CD14-positive monocyte (primary cell): ENCODE data around the gene KLHL40. TPM values are rescaled to one million over a fixed set of nuclear protein-coding genes. Genes with fewer than 3 reads are reported as not detected.

Experiments
- DNase-seq, 3 donors: peaks; one replicate each; pipeline ENCODE4 v3.0.0-alpha.2; 2011 to 2022
- H2AFZ ChIP-seq: 2 replicates; pipeline ENCODE4 v1.6.0; 2012; ENCODE audit warnings: mild to moderate bottlenecking, low read depth, low read length, inconsistent platforms; ENCODE audit not compliant: insufficient read depth, poor library complexity, severe bottlenecking
- H3K27ac ChIP-seq, 2 donors: 1 replicate in 1 of 2; 2 replicates in 1 of 2; pipeline ENCODE4 v1.5.1; 2012 to 2013; ENCODE audit warnings: low read length in 2 of 2, control low read depth in 1 of 2, inconsistent platforms in 1 of 2, low read depth in 1 of 2, mild to moderate bottlenecking in 1 of 2
- H3K27me3 ChIP-seq, 2 donors: one replicate each; pipeline versions ENCODE4 v1.6.0 to v1.6.1; 2011 to 2013; ENCODE audit warnings: low read length in 2 of 2; ENCODE audit not compliant: control insufficient read depth in 2 of 2, insufficient read depth in 2 of 2
- H3K36me3 ChIP-seq, 2 donors: replicated peaks in 1 of 2; 1 replicate in 1 of 2; 2 replicates in 1 of 2; pipeline versions ENCODE4 v1.5.1 to v1.6.1; 2012 to 2013; ENCODE audit warnings: low read length in 2 of 2, control low read depth in 1 of 2, inconsistent platforms in 1 of 2, mild to moderate bottlenecking in 1 of 2; ENCODE audit not compliant: insufficient read depth in 2 of 2, control insufficient read depth in 1 of 2
- H3K4me1 ChIP-seq, 2 donors: 1 replicate in 1 of 2; 2 replicates in 1 of 2; pipeline versions ENCODE4 v1.5.1 to v1.6.1; 2012 to 2013; ENCODE audit warnings: low read length in 2 of 2, control low read depth in 1 of 2, inconsistent platforms in 1 of 2, mild to moderate bottlenecking in 1 of 2, moderate library complexity in 1 of 2; ENCODE audit not compliant: insufficient read depth in 2 of 2, control insufficient read depth in 1 of 2
- H3K4me2 ChIP-seq: replicated peaks from 2 replicates; pipeline ENCODE3; 2012; ENCODE audit warnings: low read length, moderate library complexity, mild to moderate bottlenecking; ENCODE audit not compliant: poor library complexity, severe bottlenecking; ENCODE audit errors: extremely low read depth
- H3K4me3 ChIP-seq, 3 experiments: fragments of 200-600 bp in 1 of 3; sonication (generic) in 1 of 3; replicated peaks in 1 of 3; 1 replicate in 2 of 3; 2 replicates in 1 of 3; pipeline ENCODE4 v1.5.1; 2011 to 2013; ENCODE audit warnings: low read length in 3 of 3, mild to moderate bottlenecking in 3 of 3, control low read depth in 2 of 3, low read depth in 2 of 3, inconsistent platforms in 1 of 3, moderate library complexity in 1 of 3
- H3K79me2 ChIP-seq: 2 replicates; pipeline ENCODE4 v1.6.0; 2012; ENCODE audit warnings: mild to moderate bottlenecking, control low read depth, inconsistent platforms, low read length, moderate library complexity; ENCODE audit not compliant: insufficient read depth
- H3K9ac ChIP-seq: 2 replicates; pipeline ENCODE4 v1.6.0; 2017; ENCODE audit warnings: low read length, mild to moderate bottlenecking; ENCODE audit not compliant: insufficient read depth, poor library complexity, severe bottlenecking
- H3K9me3 ChIP-seq, 2 donors: replicated peaks in 1 of 2; 1 replicate in 1 of 2; 2 replicates in 1 of 2; pipeline versions ENCODE4 v1.5.1 to v1.6.1; 2012 to 2013; ENCODE audit warnings: low read length in 2 of 2, control low read depth in 1 of 2; ENCODE audit not compliant: control insufficient read depth in 1 of 2, insufficient read depth in 1 of 2
- H4K20me1 ChIP-seq: 2 replicates; pipeline ENCODE4 v1.6.0; 2012; ENCODE audit warnings: mild to moderate bottlenecking, low read length, control low read depth, moderate library complexity; ENCODE audit not compliant: insufficient read depth
- H3K27ac Mint-ChIP-seq, 7 donors: one replicate each; pipeline ENCODE4 v1.8.0; 2020; ENCODE audit warnings: mild to moderate bottlenecking in 7 of 7, mixed read lengths in 7 of 7, moderate library complexity in 6 of 7, inconsistent platforms in 2 of 7
- H3K27me3 Mint-ChIP-seq, 3 donors: one replicate each; pipeline ENCODE4 v1.8.0; 2021 to 2022; ENCODE audit warnings: low read depth in 3 of 3, mild to moderate bottlenecking in 3 of 3, mixed read lengths in 3 of 3, moderate library complexity in 3 of 3, inconsistent platforms in 1 of 3
- H3K36me3 Mint-ChIP-seq, 2 donors: one replicate each; pipeline ENCODE4 v1.8.0; 2020; ENCODE audit warnings: mixed read lengths in 2 of 2, inconsistent platforms in 1 of 2, mild to moderate bottlenecking in 1 of 2
- H3K4me1 Mint-ChIP-seq: one replicate; pipeline ENCODE4 v1.8.0; 2020; ENCODE audit warnings: mild to moderate bottlenecking, mixed read lengths
- H3K4me3 Mint-ChIP-seq, 2 donors: one replicate each; pipeline ENCODE4 v1.8.0; 2020; ENCODE audit warnings: mild to moderate bottlenecking in 2 of 2, mixed read lengths in 2 of 2, moderate library complexity in 1 of 2
- H3K9me3 Mint-ChIP-seq, 7 donors: one replicate each; pipeline ENCODE4 v1.8.0; 2020 to 2022; ENCODE audit warnings: mixed read lengths in 7 of 7, mild to moderate bottlenecking in 6 of 7, moderate library complexity in 6 of 7, inconsistent platforms in 2 of 7
- WGBS: methylation state at CpG from one replicate; pipeline ENCODE4 v1.1.5; 2013; ENCODE audit warnings: missing lambda C conversion rate; ENCODE audit not compliant: insufficient coverage; 5-methylcytosine and 5-hydroxymethylcytosine counted together
- intact Hi-C, 2 donors: fragments of 100-400 bp; cut with micrococcal nuclease; formaldehyde crosslinking; loops; one replicate each; pipeline versions ENCODE4 v1.15.0 to v1.15.1; 2023
- polyA plus RNA-seq, 3 donors: library from polyadenylated mRNA; depleted of rRNA in 1 of 3; unstranded in 2 of 3; stranded (reverse) in 1 of 3; fragments of 300-500 nt in 2 of 3; fragments of >200 nt in 1 of 3; fragmentation: Illumina TruSeq in 2 of 3; gene quantifications; 1 replicate in 2 of 3; 2 replicates in 1 of 3; pipeline ENCODE4 v1.2.3, GENCODE V29; 2012 to 2021
- TF ChIP-seq, protein P1 (sequence below): fragments of 200-600 bp; IDR thresholded peaks from one replicate; pipeline ENCODE4 v1.8.0; 2022; ENCODE audit warnings: antibody characterized with exemption, mild to moderate bottlenecking

Gene KLHL40
- polyA plus RNA-seq, 3 donors = not detected

DNA sequence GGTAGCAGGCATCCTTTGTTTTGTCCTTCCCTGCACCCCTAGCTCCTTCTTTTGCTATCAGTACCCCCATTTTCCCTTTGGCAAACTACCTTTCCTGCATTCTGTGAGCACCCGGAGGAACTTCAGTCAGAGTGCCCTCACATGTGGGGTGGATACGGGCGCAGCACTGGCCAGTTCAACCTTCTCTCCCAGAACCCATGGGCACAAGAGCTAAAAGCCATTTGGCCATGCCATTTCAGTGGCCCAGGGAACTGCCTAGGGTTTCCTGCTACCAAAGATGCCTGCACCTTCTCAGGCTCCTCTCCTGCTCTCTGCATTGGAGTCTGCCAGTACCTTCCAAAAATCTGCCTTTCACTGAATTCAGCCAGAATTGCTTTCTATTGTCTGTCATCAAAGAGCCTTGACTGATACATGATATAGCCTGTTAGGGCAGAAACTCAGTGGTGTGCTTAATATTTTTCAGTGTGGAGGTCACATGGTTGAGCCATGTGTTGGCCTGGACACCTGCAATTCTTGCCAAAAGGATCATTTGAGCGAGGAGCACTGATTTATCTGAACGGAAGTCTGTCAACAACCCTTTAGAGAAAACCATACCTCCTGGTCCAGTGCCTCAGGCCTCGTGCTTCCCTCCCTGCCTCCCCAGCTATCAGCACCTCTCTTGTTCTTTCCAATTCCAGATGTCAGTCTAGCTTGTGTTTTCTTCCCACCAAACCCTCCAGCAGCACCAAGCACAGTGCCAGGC is 44.2 kb downstream of the KLHL40 start:
- H3K27ac ChIP-seq = no peak overlapping the region
- no peaks in the 10 kb centered on the region for H3K4me1 ChIP-seq
- Mint-ChIP-seq H3K4me3 (no peak overlapping the region), H3K9me3 (peaks cover 0 to 5% (median 0%) of the 10 kb centered on the region in 7 donors), H3K4me1 (peaks cover 2% of the 10 kb centered on the region), H3K36me3 (no peaks in the 10 kb centered on the region), H3K27ac (no peak overlapping the region), H3K27me3 (peaks cover 1 to 14% (median 3%) of the 10 kb centered on the region in 3 donors)
- no peaks in the 10 kb centered on the region for H3K79me2 ChIP-seq
- H3K36me3 ChIP-seq = no peaks in the 10 kb centered on the region
- 97% methylated on average over 6 of the region's 6 CpGs for WGBS
- H2AFZ ChIP-seq = no peak overlapping the region
- no peak overlapping the region for H3K9ac ChIP-seq
- no peaks in the 10 kb centered on the region for H4K20me1 ChIP-seq
- no peaks in the 10 kb centered on the region for H3K27me3 ChIP-seq
- no peak overlapping the region for H3K4me3 ChIP-seq
- no peaks in the 10 kb centered on the region for H3K9me3 ChIP-seq
- DNase-seq = no peak
- no peak overlapping the region for H3K4me2 ChIP-seq
- TF ChIP-seq, protein P1, sequence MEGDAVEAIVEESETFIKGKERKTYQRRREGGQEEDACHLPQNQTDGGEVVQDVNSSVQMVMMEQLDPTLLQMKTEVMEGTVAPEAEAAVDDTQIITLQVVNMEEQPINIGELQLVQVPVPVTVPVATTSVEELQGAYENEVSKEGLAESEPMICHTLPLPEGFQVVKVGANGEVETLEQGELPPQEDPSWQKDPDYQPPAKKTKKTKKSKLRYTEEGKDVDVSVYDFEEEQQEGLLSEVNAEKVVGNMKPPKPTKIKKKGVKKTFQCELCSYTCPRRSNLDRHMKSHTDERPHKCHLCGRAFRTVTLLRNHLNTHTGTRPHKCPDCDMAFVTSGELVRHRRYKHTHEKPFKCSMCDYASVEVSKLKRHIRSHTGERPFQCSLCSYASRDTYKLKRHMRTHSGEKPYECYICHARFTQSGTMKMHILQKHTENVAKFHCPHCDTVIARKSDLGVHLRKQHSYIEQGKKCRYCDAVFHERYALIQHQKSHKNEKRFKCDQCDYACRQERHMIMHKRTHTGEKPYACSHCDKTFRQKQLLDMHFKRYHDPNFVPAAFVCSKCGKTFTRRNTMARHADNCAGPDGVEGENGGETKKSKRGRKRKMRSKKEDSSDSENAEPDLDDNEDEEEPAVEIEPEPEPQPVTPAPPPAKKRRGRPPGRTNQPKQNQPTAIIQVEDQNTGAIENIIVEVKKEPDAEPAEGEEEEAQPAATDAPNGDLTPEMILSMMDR = no peak
- intact Hi-C loops = no loop called here

DNA sequence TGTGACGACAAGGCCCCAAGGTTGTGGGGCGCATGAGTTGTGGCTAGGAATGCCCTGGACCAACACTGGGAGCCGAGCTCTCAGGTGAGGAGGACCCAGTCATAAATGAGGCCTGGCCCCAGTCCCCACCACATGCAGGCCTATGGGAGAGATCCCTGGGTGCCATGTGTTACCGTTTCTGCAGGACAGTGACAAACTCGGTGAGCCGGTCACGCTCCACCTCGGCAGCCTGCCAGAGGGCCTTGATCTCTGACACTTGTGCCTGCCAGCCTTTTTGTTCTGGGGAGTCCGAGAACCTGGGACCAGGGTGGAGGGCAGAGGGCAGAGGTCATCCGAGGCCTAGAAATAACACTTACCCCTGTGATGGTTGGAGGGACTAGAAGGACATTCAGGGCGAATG is 45.0 kb downstream of the KLHL40 start:
- Histone ChIP-seq H4K20me1 (no peaks in the 10 kb centered on the region), H3K27ac (no peak overlapping the region), H3K4me3 (no peak overlapping the region), H3K36me3 (no peaks in the 10 kb centered on the region), H3K9ac (no peak overlapping the region), H3K79me2 (no peaks in the 10 kb centered on the region), H3K4me1 (no peaks in the 10 kb centered on the region), H2AFZ (no peak overlapping the region), H3K4me2 (no peak overlapping the region), H3K27me3 (no peaks in the 10 kb centered on the region), H3K9me3 (no peaks in the 10 kb centered on the region)
- WGBS = 94% methylated on average over 8 of the region's 11 CpGs
- no peaks in the 10 kb centered on the region for H3K36me3 Mint-ChIP-seq
- peaks cover 0 to 5% (median 0%) of the 10 kb centered on the region in 7 donors for H3K9me3 Mint-ChIP-seq
- TF ChIP-seq, protein P1 = no peak
- H3K27ac Mint-ChIP-seq = no peak overlapping the region
- H3K4me1 Mint-ChIP-seq = peaks cover 1% of the 10 kb centered on the region
- no peak for DNase-seq
- H3K4me3 Mint-ChIP-seq = no peak overlapping the region
- H3K27me3 Mint-ChIP-seq = peaks cover 1 to 14% (median 5%) of the 10 kb centered on the region in 3 donors
- intact Hi-C loops = no loop called here
